PC-3 (cell line): Measurements from ENCODE around the gene SPIN2B. TPM values are rescaled to one million over a fixed set of nuclear protein-coding genes. Genes with fewer than 3 reads are reported as not detected.
A peak's percentile ranks its signal among the peaks of the same experiment; 100 is the strongest.

Experiments
- ATAC-seq: fragments of 200-7000 bp; cut with Tn5 transposase; 2 replicates; pipeline ENCODE4 v1.9.1; 2020; ENCODE audit warnings: mild to moderate bottlenecking, moderate library complexity
- BruUV-seq: library from RNA; stranded (reverse); fragments of 400-500 nt; replicated peaks from 2 replicates; lab custom pipeline; 2021; lab: Mats Ljungman, UMichigan
- CTCF ChIA-PET: fragments of 300-600 bp; sonication (Branson Sonifier 250); formaldehyde crosslinking; loops from one replicate; lab custom pipeline; 2022; ENCODE audit warnings: antibody characterized with exemption; lab: Charles Lee
- POLR2A ChIA-PET: fragments of 300-600 bp; sonication (Branson Sonifier 250); formaldehyde crosslinking; loops from one replicate; lab custom pipeline; 2022; ENCODE audit warnings: antibody characterized with exemption; ENCODE audit not compliant: unreplicated experiment; lab: Charles Lee
- DNase-seq: peaks from one replicate; pipeline ENCODE4 v3.0.0-alpha.2; 2015
- H2AFZ ChIP-seq: fragments of 300-600 bp; sonication (generic); 2 replicates; pipeline ENCODE4 v1.6.0; 2016; ENCODE audit warnings: antibody characterized with exemption, low read length
- H3F3A ChIP-seq: fragments of 300-600 bp; sonication (generic); one replicate; pipeline ENCODE4 v1.6.0; 2017; ENCODE audit warnings: antibody characterized with exemption, low read length, control low read depth, mild to moderate bottlenecking; ENCODE audit not compliant: unreplicated experiment
- H3K27ac ChIP-seq: fragments of 300-600 bp; sonication (generic); 2 replicates; pipeline ENCODE4 v1.5.1; 2016; ENCODE audit warnings: mild to moderate bottlenecking, low read length
- H3K27me3 ChIP-seq: fragments of 300-600 bp; sonication (generic); 2 replicates; pipeline ENCODE4 v1.6.1; 2016; ENCODE audit warnings: low read length, mixed read lengths
- H3K36me3 ChIP-seq: fragments of 300-600 bp; sonication (generic); 2 replicates; pipeline ENCODE4 v1.6.1; 2016; ENCODE audit warnings: low read depth, mixed run types, low read length, mixed read lengths
- H3K4me1 ChIP-seq: fragments of 300-600 bp; sonication (generic); 2 replicates; pipeline ENCODE4 v1.5.1; 2016; ENCODE audit warnings: low read length; ENCODE audit not compliant: insufficient read depth
- H3K4me2 ChIP-seq: fragments of 300-600 bp; sonication (generic); 2 replicates; pipeline ENCODE4 v1.6.0; 2016; ENCODE audit warnings: low read length
- H3K4me3 ChIP-seq: fragments of 300-600 bp; sonication (generic); 2 replicates; pipeline ENCODE4 v1.5.1; 2016; ENCODE audit warnings: mild to moderate bottlenecking, low read length, mixed read lengths
- H3K79me2 ChIP-seq: fragments of 300-600 bp; sonication (generic); 2 replicates; pipeline ENCODE4 v1.6.1; 2017; ENCODE audit warnings: low read length, mixed read lengths
- H3K9ac ChIP-seq: fragments of 300-600 bp; sonication (generic); 2 replicates; pipeline ENCODE4 v1.6.0; 2016; ENCODE audit warnings: mild to moderate bottlenecking, low read length
- H3K9me2 ChIP-seq: fragments of 300-600 bp; sonication (generic); replicated peaks from 2 replicates; pipeline ENCODE4 v1.6.1; 2016; ENCODE audit warnings: mixed run types, low read length, mixed read lengths
- H3K9me3 ChIP-seq: fragments of 300-600 bp; sonication (generic); 2 replicates; pipeline ENCODE4 v1.6.1; 2016; ENCODE audit warnings: low read length, mixed read lengths
- H4K20me1 ChIP-seq: fragments of 300-600 bp; sonication (generic); 2 replicates; pipeline ENCODE4 v1.6.1; 2016; ENCODE audit warnings: low read length, mixed read lengths
- CTCF ChIP-seq: fragments of 300-600 bp; sonication (generic); conservative IDR thresholded peaks from 2 replicates; pipeline ENCODE4 v1.5.1; 2017; ENCODE audit warnings: antibody characterized with exemption, low read depth, mild to moderate bottlenecking, low read length
- EZH2 ChIP-seq: fragments of 300-600 bp; sonication (generic); IDR thresholded peaks from one replicate; pipeline ENCODE4 v1.6.1; 2017; ENCODE audit warnings: antibody characterized with exemption, mild to moderate bottlenecking, low read length; ENCODE audit not compliant: unreplicated experiment
- EZH2phosphoT487 ChIP-seq: fragments of 300-600 bp; sonication (generic); IDR thresholded peaks from 2 replicates; pipeline ENCODE4 v1.6.1; 2018; ENCODE audit warnings: mild to moderate bottlenecking, antibody characterized with exemption, low read length, borderline replicate concordance
- intact Hi-C: fragments of 100-400 bp; cut with micrococcal nuclease; formaldehyde crosslinking; loops from 2 replicates; pipeline ENCODE4 v1.9.0; 2023
- total RNA-seq: library from RNA; depleted of rRNA; stranded (reverse); fragments of >200 nt; gene quantifications from 2 replicates; pipeline ENCODE4 v1.2.3, GENCODE V29; 2014

The SPIN2B gene
- total RNA-seq, 1 experiment from 2014 or later: 17.7 TPM

DNA sequence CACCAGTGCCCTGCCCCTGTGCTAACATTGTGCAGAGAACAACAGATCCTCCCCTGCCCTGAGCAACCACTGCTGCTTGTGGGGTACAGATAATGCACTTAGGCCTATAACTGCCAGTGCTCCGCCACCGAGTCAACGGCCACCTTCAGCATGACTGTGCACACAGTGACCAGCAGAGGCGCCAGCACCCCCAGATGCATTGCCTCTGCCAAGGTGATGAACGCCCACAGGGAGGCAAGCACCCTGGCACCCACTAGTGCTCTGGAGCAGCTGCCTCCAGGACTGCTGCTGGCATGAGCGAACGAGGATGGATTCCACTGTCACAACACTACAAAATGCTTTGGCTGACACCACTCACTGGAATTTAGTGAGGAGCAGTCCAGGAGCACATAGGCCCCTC is 38.2 kb downstream of the SPIN2B start:
- POLR2A ChIA-PET: no interaction called here
- no peaks in the 10 kb centered on the region for H3F3A ChIP-seq
- no peaks in the 10 kb centered on the region for H3K9me3 ChIP-seq
- intact Hi-C loops: no loop called here
- no TSS peak for BruUV-seq
- no peaks in the 10 kb centered on the region for H3K9me2 ChIP-seq
- no peaks in the 10 kb centered on the region for H3K4me1 ChIP-seq
- no peaks in the 10 kb centered on the region for H3K79me2 ChIP-seq
- H2AFZ ChIP-seq: no peak overlapping the region
- H3K4me2 ChIP-seq: no peak overlapping the region
- no peak overlapping the region for H3K4me3 ChIP-seq
- TF ChIP-seq CTCF (no peak), EZH2 (no peak), EZH2phosphoT487 (no peak)
- ATAC-seq: no peak
- H4K20me1 ChIP-seq: no peaks in the 10 kb centered on the region
- no peak overlapping the region for H3K9ac ChIP-seq
- no peaks in the 10 kb centered on the region for H3K27me3 ChIP-seq
- CTCF ChIA-PET: no interaction called here
- DNase-seq: no peak
- no peak overlapping the region for H3K27ac ChIP-seq
- H3K36me3 ChIP-seq: no peaks in the 10 kb centered on the region

GRCh38 chrX:57074458-57074857 is 46.9 kb downstream of the SPIN2B start:
- no TSS peak for BruUV-seq
- no peaks in the 10 kb centered on the region for H3K4me1 ChIP-seq
- no peak for TF ChIP-seq CTCF
- no peak for TF ChIP-seq EZH2phosphoT487
- no peak for TF ChIP-seq EZH2
- no peak overlapping the region for H3K4me2 ChIP-seq
- ATAC-seq: peak; percentile 77
- ChIA-PET CTCF (no interaction called here), POLR2A (no interaction called here)
- no peaks in the 10 kb centered on the region for H3K27me3 ChIP-seq
- no peaks in the 10 kb centered on the region for H3F3A ChIP-seq
- no peak overlapping the region for H2AFZ ChIP-seq
- H3K9me3 ChIP-seq: no peaks in the 10 kb centered on the region
- no peaks in the 10 kb centered on the region for H4K20me1 ChIP-seq
- DNase-seq: peak; percentile 4
- H3K4me3 ChIP-seq: no peak overlapping the region
- no peak overlapping the region for H3K9ac ChIP-seq
- H3K27ac ChIP-seq: no peak overlapping the region
- no peaks in the 10 kb centered on the region for H3K36me3 ChIP-seq
- H3K9me2 ChIP-seq: no peaks in the 10 kb centered on the region
- intact Hi-C loops: no loop called here
- no peaks in the 10 kb centered on the region for H3K79me2 ChIP-seq

DNA sequence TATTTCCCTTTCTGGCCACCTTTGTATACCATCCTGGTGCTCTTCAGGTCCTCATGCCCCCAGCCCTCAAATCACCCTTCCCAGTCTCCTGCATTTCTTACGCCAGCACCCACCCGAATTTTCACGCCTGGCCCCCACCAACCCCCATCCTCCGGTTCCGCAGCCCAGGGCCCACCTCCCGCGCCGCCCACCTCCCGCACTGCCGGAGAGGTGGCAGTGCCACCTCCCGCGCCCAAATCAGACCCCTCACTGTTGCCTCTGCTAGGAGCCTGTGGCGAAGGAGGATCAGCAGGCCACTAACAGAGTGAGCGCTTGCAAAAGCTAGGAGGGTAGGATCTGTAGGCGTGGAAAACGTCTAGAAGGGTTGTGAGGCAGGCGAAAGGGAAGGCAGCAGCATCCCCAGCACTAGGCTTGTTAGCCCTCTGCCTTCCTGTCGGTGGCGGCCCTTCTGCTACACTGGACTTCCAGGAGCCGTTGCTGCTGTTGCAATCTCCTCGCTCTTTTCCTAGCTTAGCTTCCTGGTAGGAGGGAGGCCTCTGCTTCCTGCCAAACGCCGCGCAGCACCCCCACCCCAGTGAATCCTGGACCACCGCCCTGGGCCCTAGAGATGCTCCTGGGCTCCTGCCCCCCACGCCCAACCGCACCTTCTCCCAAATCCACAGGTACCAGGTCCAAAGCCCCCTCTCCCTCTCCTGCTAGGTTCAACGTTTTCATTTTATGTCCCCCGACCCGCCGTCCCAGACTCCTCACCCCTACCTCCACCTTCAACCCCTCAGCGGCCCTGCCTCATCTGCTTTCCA is 51.0 kb downstream of the SPIN2B start:
- Histone ChIP-seq H3K27ac (no peak overlapping the region), H3K9me2 (no peaks in the 10 kb centered on the region), H3F3A (no peaks in the 10 kb centered on the region), H3K9me3 (no peaks in the 10 kb centered on the region), H4K20me1 (no peaks in the 10 kb centered on the region), H3K4me1 (no peaks in the 10 kb centered on the region), H3K4me2 (no peak overlapping the region), H3K79me2 (no peaks in the 10 kb centered on the region), H3K36me3 (no peaks in the 10 kb centered on the region), H3K9ac (no peak overlapping the region), H3K4me3 (no peak overlapping the region), H3K27me3 (no peaks in the 10 kb centered on the region), H2AFZ (no peak overlapping the region)
- intact Hi-C loops: no loop called here
- ATAC-seq (no peak), DNase-seq (no peak)
- POLR2A ChIA-PET: no interaction called here
- no TSS peak for BruUV-seq
- no peak for TF ChIP-seq EZH2
- no peak for TF ChIP-seq EZH2phosphoT487
- no peak for TF ChIP-seq CTCF
- CTCF ChIA-PET: no interaction called here
